HG02763 (cell line): Measurements from ENCODE around the gene HOXA11.

Source experiments
- ATAC-seq: cut with Tn5 transposase; IDR thresholded peaks from one replicate; pipeline ENCODE4 v1.9.1; 2021; ENCODE audit warnings: mild to moderate bottlenecking, moderate library complexity; ENCODE audit not compliant: unreplicated experiment

Gene HOXA11

DNA sequence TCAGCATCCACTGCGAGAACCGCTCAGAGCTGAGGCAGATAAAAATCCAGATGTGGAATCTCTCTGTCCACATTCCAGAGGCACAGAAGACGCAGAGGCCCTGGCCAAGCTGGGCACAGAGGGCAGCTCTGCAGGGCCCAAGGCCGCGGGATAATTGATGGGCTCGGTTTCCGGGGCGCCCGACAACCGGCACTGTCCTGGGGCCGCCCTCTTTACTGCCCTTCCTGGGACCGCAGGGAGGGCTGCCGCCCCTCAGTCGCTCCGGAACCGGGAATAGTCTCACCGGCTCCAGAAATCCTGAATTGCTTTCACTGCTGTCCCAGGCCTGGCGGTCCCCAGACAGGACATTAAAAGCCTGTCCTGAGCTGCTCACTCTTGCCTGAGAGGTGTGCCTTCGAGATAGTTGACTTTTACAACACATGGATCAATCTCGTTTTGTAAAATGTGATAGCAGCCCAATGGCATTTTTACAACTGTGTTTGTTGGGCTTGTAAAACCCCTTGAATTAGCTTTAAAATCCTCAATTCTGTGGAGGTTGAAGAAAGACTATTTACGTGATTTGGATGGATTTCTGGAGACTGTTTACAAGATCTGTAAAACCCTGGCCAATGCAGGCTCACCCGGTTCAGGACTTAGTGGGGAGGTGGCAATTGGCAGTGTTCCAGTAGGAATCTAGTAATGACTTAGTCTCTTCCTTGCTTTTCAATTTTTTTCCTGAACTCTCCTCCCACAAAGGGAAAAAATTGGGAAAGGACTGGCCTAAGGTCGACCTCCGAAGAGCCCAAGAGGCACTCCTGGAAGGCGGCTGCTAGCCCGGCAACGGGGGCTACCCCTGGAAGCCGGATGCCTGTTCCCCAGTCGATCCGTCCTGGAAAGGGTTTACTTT lies 36.0 kb downstream of the HOXA11 start:
- ATAC-seq: no peak

DNA sequence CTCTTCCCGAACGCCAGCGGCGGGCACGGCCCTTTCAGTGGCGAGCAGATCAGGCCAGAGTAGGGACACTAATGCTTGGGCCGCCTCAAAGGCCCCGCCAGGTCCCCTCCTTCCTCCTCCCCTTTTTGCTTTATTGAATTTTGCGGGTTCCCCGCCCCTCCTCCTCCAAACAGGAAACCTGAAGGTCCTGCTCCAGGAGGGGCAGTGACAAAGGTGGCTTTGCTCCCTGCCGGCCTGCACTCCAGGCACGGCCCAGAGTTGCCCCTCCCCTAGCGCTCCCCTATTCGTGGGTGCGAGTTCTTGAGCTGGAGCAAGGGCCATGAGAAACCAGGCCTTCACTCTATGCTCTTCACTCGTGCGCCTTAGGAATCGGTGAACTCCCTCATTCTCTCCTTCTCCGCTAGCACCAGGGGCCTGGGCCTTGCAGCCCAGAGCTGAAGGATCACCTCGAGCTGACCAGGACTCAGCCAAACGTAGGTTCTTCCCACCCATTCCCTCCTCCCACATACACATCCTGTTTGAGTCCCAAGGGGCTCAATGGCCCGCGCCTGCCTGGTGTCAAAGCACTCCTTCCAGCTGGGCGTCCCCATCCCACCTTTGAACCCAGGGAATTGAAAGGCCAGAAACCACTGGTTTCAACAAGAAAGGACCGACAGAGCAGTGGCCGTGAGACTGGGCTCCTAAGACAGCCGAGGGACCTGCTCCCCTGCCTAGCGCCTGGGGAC lies 36.8 kb downstream of the HOXA11 start:
- no peak for ATAC-seq

DNA sequence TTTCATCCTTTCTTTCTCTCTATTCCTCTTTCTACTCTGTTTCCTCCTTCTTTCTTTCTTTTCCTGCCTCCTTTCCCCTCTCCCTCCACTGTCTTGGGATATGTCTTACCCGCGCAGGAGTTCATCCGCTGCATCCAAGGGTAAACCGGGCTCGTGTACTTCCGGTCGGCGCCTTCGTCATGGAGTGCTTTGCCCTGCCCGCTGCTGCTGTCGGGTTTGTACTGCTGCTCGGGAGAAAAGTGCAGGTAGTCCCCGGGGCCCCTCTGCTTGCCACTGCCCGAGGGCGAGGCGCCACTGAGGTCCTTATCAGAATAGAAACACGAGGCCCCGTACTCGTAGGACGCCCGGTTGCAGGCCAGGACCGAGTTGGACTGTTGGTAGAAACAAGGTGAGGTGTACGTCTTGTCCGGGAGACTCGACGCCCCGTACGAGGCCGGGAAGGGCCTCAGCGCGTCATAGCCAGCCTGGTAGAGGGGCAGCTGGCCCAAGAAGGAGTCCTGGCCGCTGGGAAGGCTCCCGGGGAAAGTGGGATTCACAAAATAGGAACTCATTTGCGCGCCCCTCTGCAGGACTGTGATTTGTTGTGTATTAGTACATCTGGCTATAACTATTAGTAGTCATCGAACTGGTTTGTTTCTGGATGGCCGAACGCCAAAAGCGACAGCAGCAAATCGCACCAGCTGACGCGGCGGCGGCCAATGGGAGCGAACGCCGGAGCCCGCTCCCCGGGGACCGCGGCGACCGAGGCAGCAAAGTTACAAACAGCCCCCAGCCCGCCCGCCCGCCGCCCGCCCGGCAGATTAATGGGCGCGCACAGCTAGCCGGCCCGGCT lies 37.6 kb downstream of the HOXA11 start, which contains the start of gene HOXA6:
Gene HOXA6 (minus strand): TSS at position 576 of the 832 bp plus-strand sequence. CDS start 25 bp downstream, at position 551.
- ATAC-seq: no peak

DNA sequence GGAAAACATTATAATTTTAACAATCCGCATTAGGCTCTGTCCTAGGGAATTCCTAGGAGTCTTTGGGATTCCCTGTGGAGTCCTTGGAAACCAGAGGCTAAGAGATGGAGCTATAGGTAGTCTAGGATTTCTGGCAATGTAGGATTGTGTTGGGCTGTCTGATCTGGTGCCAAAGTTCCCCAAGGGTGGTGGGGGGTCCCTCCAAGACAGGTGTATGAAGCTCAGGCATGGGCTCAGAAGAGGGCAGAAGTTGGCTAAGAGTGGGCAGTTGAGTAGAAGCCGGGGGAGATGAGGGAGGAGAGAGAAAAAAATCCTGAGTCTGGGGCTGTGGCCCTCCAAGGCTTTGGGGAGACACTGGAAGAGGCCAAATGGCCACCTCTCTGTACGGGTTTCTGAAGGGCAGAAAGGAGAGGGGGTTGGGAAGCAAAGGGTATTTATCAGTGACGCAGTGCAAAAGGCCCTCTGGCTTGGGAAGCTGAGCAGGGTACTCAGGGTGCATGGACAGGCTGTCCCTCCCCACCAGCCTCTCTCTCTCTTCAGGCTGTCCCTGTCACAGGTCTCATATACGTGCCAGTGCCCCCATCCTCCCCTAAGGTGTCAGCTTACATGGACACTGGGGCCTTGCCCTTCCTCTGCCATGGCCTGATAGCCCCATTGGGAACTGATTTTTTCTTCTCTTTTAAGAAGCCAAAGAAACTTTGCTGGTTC lies 38.4 kb downstream of the HOXA11 start:
- no peak for ATAC-seq

DNA sequence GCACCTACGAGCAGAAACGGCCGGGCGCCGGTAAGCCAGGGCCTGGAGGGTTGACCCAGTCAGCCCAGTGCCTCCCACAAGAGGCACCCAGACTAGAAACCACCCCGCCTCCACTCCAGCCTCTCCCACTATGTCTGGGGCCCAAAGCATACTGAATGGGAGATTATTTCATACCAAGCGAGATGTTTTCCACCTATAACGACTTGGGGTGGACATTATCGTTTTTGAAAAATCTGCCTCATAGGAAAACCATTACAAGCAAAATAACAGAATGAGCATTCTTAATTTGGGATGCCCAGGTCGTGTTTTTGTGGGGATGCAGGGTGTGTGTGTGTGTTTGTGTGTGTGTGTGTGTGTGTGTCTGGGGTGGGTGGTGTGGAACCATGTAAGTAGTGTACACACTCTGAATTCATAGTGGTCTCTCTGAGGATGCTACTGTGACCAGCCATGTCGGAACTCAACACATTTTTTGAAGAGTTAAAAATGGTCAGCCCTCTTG lies 39.1 kb downstream of the HOXA11 start:
- no peak for ATAC-seq

DNA sequence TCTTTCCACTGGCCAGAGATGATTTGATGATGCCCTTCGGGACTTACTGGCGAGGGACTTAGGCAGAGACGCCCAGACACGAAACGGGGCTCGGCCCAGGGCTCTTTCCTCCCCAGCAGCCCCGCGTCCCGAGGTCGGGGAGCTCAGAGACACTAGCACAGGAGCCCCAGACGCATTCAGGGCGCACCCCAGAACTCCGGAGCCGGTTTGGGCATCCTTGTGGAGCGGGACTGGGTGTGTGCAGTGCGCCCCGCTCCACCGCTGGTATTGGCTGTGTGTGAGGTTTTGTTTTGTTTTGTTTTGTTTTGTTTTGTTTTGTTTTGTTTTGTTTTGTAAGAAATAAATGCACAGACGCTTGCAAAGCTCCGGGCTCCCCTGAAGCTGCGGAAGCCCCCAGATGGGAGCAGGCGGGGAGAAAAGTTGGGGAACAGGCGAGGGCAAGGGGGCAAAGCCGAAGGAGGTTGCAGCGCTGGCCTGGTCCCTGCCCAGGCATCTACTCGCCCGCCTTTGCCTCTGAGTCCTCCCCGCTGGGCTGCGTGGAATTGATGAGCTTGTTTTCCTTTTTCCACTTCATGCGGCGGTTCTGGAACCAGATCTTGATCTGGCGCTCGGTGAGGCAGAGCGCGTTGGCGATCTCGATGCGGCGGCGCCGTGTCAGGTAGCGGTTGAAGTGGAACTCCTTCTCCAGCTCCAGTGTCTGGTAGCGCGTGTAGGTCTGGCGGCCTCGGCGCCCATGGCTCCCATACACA lies 39.7 kb downstream of the HOXA11 start:
- ATAC-seq: no peak

DNA sequence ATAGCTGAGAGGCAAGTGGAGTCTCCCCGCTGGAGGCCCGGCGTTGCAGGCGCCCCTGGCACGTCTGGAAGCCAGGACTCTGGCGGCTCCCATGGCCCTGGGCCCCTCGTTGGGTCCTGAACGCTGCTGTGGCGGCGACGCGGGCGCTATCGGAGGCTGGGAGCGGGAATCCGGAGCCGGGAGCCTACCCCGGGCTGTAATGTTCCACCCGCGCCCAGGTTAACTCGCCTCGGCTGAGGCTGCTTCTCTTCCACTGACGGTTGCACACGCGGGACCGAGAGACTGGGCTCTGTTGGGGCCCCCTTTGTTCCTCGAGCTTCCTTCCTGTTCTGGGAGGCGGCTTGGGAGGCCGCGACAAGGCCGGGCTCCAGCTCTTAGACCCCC lies 40.3 kb downstream of the HOXA11 start:
- no peak for ATAC-seq

DNA sequence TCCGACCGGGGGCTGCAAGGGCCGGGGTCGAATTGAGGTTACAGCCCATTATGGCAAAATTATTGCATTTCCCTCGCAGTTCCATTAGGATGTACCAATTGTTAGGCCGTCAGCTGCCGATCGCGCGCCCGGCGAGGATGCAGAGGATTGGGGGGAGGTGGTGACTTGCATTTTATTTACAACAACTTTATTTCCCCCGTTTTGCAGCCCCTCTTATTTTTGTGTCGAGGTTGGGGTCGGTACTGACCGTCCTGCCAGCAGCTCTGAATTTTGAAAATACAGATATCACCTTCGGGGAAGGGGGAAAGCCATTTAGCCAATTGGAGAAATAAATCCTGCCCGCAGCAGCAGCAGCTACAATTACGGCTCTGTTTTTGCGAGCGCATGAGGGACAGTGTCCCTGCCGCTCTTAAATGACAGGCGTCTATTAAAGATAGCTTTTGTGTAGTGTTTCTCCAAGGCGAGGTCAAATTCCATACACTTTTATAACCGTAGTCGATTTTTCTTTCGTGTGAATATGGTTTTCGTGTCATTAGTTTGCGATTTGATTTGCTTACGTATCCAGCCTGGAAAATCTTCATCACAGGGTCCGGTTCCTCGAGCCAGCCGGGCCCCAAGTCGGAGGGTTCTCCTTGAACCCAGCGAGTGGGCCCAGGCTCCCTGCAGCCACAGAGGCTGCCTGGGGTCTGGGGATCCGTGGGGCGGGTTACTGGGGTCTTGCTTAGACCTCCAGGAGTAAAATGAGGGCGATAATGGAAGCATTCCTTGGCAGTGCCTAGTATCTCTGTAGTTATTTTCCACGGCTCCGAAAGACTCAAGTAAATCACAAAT lies 40.9 kb downstream of the HOXA11 start:
- ATAC-seq: no peak

DNA sequence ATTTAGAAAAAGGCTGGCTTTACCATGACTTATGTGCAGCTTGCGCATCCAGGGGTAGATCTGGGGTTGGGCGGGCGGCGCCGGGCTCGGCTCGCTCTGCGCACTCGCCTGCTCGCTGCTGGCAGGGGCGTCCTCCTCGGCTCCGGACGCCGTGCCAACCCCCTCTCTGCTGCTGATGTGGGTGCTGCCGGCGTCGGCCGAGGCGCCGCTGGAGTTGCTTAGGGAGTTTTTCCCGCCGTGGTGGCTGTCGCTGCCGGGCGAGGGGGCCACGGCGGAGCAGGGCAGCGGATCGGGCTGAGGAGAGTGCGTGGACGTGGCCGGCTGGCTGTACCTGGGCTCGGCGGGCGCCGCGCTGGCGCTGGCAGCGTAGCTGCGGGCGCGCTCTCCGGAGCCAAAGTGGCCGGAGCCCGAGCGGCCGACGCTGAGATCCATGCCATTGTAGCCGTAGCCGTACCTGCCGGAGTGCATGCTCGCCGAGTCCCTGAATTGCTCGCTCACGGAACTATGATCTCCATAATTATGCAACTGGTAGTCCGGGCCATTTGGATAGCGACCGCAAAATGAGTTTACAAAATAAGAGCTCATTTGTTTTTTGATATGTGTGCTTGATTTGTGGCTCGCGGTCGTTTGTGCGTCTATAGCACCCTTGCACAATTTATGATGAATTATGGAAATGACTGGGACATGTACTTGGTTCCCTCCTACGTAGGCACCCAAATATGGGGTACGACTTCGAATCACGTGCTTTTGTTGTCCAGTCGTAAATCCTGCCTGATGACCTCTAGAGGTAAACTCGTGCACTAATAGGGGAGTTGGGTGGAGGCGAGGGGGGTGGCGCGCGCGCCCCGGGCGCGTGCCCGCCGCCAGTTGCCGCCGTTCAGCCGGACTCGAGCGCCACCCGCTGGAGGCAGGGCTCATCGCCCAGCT lies 41.7 kb downstream of the HOXA11 start, which contains the start of gene HOXA5:
Gene HOXA5 (minus strand): TSS at position 659 of the 927 bp plus-strand sequence. CDS start 74 bp downstream, at position 585.
- no peak for ATAC-seq

DNA sequence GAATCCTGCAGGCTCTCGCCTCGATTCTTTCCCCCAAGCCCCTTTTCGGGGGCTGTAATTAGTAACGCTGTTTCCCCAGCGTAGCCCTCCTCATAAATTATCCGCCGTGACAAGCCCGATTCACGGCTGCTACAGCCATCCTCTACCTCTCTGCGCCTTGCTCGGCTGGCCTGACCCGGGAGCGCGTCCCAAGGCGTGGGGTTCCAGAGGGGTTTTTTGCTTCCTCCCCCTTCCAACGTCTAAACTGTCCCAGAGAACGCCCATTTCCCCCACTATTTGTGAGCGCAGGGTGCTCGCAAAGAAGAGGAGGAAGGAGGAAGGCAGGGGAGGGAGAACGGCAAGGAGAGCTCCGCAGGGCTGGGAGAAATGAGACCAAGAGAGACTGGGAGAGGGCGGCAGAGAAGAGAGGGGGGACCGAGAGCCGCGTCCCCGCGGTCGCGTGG lies 42.4 kb downstream of the HOXA11 start:
- no peak for ATAC-seq

DNA sequence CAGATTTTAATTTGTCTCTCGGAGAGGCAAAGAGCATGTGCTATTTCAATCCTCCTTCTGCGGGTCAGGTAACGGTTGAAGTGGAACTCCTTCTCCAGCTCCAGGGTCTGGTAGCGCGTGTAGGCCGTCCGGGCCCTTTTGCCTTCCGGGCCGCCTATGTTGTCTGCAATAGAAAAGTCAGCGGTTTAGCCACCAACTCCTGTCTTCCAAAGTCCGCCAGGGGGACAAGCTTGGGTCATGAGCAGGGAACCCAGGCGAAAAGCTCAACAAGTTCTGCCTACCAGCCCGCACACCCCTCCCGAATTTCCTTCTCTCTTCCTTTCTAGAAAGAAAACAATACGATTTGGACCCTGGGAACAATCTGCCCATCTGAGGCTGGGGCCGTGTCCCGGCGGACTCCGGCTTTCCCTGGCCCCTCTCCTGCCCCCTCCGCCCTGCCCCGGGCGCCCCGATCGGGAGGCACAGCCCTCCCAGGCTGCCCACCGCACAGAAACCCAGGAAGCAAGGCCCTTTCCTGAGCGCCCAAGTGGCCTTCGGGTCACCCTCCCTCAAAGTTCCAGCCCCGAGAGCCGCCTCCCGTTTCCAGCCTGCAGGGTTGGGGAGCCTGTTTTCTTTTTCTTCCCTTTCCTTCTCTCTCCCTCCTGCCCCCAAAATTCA lies 43.0 kb downstream of the HOXA11 start:
- no peak for ATAC-seq

DNA sequence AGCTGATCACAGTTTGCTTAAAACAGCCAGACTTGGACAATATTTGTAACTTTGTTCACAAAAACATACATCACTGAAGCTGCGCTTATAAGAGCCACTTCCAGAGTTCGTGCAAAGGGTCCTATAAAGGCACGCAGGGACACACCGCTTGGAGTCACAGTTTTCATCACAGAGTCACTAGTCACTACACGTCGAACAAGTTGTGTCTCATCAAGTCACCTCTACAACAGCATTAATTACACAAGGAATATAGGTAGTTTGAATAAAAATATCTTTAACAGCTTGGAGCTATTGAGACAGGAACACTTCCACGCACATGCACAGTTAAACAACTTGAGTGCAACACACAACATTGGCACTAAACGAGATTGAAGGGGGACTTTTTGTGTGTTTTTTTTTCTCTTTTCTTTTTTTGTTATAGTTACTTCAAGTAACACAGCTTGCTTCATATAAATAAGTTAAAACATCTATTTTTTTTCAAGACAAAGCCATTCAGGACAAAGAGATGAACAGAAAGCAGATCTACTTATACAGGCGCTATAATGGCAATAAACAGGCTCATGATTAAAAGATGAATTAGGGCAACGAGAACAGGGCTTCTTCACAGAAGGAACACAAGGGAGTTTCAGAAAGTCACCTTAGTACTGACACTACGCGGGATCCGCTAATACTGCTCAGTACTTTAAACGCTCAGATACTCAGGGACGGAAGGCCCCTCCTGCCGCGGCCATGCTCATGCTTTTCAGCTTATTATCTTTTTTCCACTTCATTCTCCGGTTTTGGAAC lies 43.7 kb downstream of the HOXA11 start:
- ATAC-seq: no peak

DNA sequence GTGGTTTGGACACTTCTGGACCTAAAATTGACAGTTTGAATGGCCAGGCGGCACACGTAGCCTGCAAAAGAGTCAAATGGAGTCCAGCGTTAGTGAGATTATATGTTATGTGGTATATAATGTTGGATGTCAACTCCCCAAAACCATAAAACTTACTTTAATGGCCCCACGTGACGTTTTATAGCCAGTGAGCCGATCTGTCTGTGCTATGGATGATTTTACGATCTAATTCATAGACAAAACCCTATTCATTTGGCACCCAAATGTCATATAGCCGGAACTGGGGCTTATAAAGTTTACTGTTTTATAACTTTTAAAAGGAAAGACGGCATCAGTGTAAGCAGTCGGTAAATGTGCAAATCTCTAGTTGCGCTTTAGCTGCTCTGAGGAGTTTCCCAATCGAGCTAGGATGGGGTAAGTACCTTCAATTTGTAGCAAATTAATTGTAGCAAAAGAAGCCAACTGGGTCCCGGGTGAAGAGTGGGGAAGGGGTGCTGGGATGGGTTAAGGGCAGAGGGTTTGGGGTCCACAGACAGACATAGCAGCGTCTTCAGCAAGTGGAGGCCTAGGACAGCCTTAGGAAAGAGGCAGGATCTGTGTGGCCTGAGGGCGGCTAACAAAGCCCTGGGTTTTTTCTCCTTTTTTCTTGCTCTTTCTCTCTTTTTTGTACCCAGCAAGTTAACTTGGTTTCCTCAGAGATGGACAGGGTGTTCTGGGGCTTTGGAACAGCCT lies 44.7 kb downstream of the HOXA11 start:
- no peak for ATAC-seq

DNA sequence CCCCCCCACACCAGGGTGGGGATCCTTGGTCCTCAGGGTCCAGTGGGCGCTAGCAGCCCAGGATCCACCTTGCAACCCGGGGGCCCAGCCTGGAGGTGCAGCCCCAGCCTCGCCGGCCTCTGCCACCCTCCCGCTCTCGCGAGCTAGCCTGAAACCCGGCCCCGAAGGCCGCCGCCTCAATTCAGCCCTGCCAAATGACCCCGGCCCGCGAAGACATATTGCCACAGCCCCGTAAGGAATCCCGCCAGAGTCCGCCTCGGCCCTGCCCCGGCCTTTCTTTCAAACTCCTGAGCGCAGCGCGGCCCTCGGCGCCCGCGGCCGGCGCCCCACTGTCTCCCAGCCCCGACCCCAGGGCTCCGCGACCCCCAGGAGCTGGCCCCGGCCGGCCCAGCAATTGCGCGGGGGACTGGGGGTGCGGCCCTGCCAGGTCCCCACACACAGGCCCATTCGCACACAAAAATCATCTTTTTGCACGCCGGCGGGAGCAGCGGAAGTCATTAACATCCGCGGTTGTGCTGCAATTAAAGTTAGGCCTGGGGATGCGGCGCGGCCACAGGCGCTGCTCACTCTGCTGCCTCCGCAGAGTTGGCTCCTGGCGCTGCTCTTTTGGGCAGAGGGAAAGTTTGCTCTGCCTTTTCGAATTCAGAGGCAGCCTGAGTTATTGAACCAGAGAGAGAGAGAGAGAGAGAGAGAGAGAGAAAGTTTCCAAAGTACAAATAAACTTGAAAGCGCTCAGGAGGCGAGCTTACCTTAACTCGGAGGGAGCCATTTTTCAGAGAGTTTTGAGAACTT lies 45.5 kb downstream of the HOXA11 start:
- ATAC-seq: no peak

DNA sequence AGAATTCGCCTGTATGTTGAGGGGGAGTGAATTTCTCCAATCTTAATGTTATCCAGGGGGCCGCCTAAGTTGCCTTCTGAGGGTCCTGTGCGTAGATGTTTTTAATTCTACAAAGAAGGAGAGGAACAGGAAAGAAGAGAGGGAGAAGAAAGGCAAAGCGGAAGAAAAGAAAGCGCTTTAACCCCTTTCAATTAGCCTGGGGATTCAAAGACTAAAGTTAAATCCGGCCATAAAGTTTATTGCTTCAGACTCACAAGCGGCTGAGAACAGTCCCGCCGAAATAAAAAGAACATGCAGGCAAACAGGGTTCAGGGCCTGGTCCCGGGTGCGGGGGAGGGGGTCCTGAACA lies 46.1 kb downstream of the HOXA11 start:
- no peak for ATAC-seq
